HL-60 (cell line): ENCODE results near the gene BDP1.
"Not testable (repeated sequence)": the region's sequence is repeated elsewhere in the genome, so short reads cannot be mapped to it uniquely, and the experiment has no call there.

ENCODE experiments used
- DNase-seq, 2 experiments: peaks; one replicate each; pipeline ENCODE4 v3.0.0-alpha.2; 2010 to 2020; ENCODE audit warnings: low read depth in 1 of 2, low spot score in 1 of 2
- H3K27ac ChIP-seq: fragments of 250-450 bp; sonication (Bioruptor Pico); replicated peaks from 2 replicates; pipeline ENCODE4 v1.5.1; 2020; ENCODE audit warnings: mild to moderate bottlenecking, moderate library complexity
- H3K27me3 ChIP-seq: fragments of 250-450 bp; sonication (Bioruptor Pico); 2 replicates; pipeline ENCODE4 v1.5.1; 2021; ENCODE audit warnings: mild to moderate bottlenecking, moderate library complexity; ENCODE audit not compliant: insufficient read depth, poor library complexity, severe bottlenecking
- H3K4me3 ChIP-seq: replicated peaks from 2 replicates; pipeline ENCODE4 v1.5.1; 2011; ENCODE audit warnings: mild to moderate bottlenecking, control low read depth, low read length; ENCODE audit not compliant: insufficient read depth
- CTCF ChIP-seq: IDR thresholded peaks from one replicate; pipeline ENCODE4 v1.5.1; 2011; ENCODE audit warnings: low read length, control low read depth, inconsistent platforms; ENCODE audit not compliant: insufficient read depth
- GABPA ChIP-seq: IDR thresholded peaks from 2 replicates; pipeline ENCODE4 v1.6.1; 2012; ENCODE audit warnings: low read depth
- POLR2AphosphoS5 ChIP-seq: IDR thresholded peaks from 2 replicates; pipeline ENCODE4 v1.6.1; 2012; ENCODE audit warnings: low read depth
- SPI1 ChIP-seq: IDR thresholded peaks from 2 replicates; pipeline ENCODE4 v1.6.1; 2012; ENCODE audit warnings: low read depth, mild to moderate bottlenecking, borderline replicate concordance
- TF ChIP-seq, protein P1 (sequence below): IDR thresholded peaks from 2 replicates; pipeline ENCODE4 v1.6.1; 2012; ENCODE audit warnings: low read depth; ENCODE audit not compliant: insufficient replicate concordance

BDP1 gene

DNA sequence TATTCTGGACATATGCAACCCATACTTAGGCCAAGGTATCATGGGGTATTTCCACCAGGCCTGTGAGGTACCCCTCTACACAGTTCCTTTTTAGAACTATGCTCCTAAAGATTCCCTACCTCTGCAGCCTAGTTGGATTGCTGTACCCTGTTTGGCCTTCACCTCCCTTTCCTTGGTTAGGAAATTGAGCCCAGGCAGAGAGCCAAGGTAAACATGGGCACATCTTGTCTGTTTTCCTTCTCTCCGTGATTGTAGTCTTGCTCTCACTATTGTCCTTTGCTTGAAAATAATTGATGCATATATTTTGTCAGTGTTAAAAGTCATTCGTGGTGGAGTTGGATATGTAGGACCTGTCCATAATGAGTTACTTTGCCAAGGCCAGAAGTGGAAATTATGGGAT lies 26.7 kb downstream of the BDP1 start:
- TF ChIP-seq CTCF (no peak), SPI1 (no peak), GABPA (no peak), POLR2AphosphoS5 (no peak)
- TF ChIP-seq, protein P1, sequence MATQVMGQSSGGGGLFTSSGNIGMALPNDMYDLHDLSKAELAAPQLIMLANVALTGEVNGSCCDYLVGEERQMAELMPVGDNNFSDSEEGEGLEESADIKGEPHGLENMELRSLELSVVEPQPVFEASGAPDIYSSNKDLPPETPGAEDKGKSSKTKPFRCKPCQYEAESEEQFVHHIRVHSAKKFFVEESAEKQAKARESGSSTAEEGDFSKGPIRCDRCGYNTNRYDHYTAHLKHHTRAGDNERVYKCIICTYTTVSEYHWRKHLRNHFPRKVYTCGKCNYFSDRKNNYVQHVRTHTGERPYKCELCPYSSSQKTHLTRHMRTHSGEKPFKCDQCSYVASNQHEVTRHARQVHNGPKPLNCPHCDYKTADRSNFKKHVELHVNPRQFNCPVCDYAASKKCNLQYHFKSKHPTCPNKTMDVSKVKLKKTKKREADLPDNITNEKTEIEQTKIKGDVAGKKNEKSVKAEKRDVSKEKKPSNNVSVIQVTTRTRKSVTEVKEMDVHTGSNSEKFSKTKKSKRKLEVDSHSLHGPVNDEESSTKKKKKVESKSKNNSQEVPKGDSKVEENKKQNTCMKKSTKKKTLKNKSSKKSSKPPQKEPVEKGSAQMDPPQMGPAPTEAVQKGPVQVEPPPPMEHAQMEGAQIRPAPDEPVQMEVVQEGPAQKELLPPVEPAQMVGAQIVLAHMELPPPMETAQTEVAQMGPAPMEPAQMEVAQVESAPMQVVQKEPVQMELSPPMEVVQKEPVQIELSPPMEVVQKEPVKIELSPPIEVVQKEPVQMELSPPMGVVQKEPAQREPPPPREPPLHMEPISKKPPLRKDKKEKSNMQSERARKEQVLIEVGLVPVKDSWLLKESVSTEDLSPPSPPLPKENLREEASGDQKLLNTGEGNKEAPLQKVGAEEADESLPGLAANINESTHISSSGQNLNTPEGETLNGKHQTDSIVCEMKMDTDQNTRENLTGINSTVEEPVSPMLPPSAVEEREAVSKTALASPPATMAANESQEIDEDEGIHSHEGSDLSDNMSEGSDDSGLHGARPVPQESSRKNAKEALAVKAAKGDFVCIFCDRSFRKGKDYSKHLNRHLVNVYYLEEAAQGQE = no peak
- DNase-seq = no peak
- no peak overlapping the region for H3K4me3 ChIP-seq
- H3K27ac ChIP-seq = no peak overlapping the region
- no peaks in the 10 kb centered on the region for H3K27me3 ChIP-seq

DNA sequence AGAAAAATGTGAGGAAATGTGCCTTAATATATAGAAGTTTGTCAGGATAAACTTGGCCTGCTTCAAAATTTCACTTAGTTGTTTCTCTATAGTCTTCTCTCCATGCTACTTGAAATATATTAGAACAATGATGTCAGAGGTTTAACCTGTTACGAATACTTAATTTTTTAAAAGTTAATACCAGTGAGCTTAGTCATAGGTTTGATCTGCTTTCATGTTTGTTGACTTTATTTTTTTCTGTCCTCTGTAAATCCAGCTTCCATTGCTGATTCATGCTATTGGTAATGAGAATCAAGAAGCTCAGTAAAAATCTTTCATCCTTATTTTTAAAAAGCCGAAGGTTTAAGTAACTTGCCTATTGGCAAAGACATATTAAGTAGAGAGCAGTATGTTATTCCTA lies 27.9 kb downstream of the BDP1 start:
- TF ChIP-seq CTCF = no peak
- no peak for TF ChIP-seq SPI1
- TF ChIP-seq, protein P1 = no peak
- TF ChIP-seq GABPA = no peak
- no peak for TF ChIP-seq POLR2AphosphoS5
- no peak overlapping the region for H3K4me3 ChIP-seq
- no peak for DNase-seq
- no peak overlapping the region for H3K27ac ChIP-seq
- no peaks in the 10 kb centered on the region for H3K27me3 ChIP-seq

- H3K27me3 ChIP-seq = no peaks in the 10 kb centered on the region
- TF ChIP-seq GABPA = no peak
- no peak for TF ChIP-seq CTCF
- no peak for TF ChIP-seq SPI1
- no peak for TF ChIP-seq POLR2AphosphoS5
- TF ChIP-seq, protein P1 = no peak
- H3K27ac ChIP-seq = no peak overlapping the region
- DNase-seq = no peak
- no peak overlapping the region for H3K4me3 ChIP-seq
Observed at GRCh38 chr5:71492817-71493615, 37.6 kb downstream of the BDP1 start.

DNA sequence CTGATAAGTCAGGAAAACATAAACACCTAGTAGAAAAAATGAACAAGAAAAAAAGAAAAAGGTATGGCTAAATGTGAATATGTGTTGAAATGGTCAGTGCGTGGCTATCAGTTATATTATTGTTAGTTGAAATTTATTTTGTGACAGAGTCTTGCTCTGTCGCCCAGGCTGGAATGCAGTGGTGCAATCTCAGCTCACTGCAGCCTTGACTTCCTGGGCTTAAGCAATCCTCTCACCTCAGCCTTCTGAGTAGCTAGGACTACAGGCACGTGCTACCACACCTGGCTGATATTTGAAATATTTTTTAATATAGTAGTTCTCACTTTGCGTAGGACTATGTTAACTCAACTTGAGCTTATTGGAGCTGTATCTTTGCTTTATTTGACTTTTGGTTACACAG lies 38.8 kb downstream of the BDP1 start:
- not testable (repeated sequence) for H3K4me3 ChIP-seq, H3K27me3 ChIP-seq, DNase-seq, H3K27ac ChIP-seq

GRCh38 chr5:71498756-71499155 lies 43.3 kb downstream of the BDP1 start:
- DNase-seq, H3K4me3 ChIP-seq, H3K27me3 ChIP-seq, H3K27ac ChIP-seq: not testable (repeated sequence)
